Endothelial cell of umbilical vein (primary cell): ENCODE measurements around the gene NCEH1. TPM values are rescaled to one million over a fixed set of nuclear protein-coding genes. Genes with fewer than 3 reads are reported as not detected.

ENCODE experiments used
- BruUV-seq: library from RNA; stranded (reverse); fragments of 400-500 nt; replicated peaks from 2 replicates; lab custom pipeline; 2021; lab: Mats Ljungman, UMichigan
- CTCF ChIA-PET: fragments of 300-600, 350-600 bp; sonication (Branson Sonifier 250); formaldehyde crosslinking; loops from one replicate; lab custom pipeline; 2021; ENCODE audit warnings: antibody characterized with exemption, inconsistent platforms; lab: Charles Lee
- POLR2A ChIA-PET: fragments of 300-600, 350-600 bp; sonication (Branson Sonifier 250); formaldehyde crosslinking; loops from one replicate; lab custom pipeline; 2021; ENCODE audit warnings: antibody characterized with exemption, inconsistent platforms; lab: Charles Lee
- DNase-seq: peaks from one replicate; pipeline ENCODE4 v3.0.0-alpha.2; 2011; ENCODE audit warnings: low read depth, low spot score
- FAIRE-seq: peaks from 2 replicates; lab custom pipeline; 2011; peaks lifted over from hg19 to GRCh38; lab: Jason Lieb, UNC
- H2AFZ ChIP-seq: 2 replicates; pipeline ENCODE4 v1.6.0; 2012; ENCODE audit warnings: low read depth, low read length, control low read depth, inconsistent platforms
- H3K27ac ChIP-seq: 2 replicates; pipeline ENCODE4 v1.5.1; 2011; ENCODE audit warnings: low read depth, mild to moderate bottlenecking, control low read depth, low read length, moderate library complexity; ENCODE audit not compliant: insufficient read depth
- H3K27me3 ChIP-seq, 2 experiments: 2 replicates each; pipeline versions ENCODE4 v1.6.0 to v1.6.1; 2011; ENCODE audit warnings: low read length in 2 of 2, mixed read lengths in 1 of 2; ENCODE audit not compliant: control insufficient read depth in 2 of 2, insufficient read depth in 2 of 2
- H3K36me3 ChIP-seq, 2 experiments: 2 replicates in 1 of 2; 3 replicates in 1 of 2; pipeline ENCODE4 v1.5.1; 2011; ENCODE audit warnings: low read length in 2 of 2, mild to moderate bottlenecking in 1 of 2, moderate library complexity in 1 of 2; ENCODE audit not compliant: control insufficient read depth in 2 of 2, insufficient read depth in 2 of 2; ENCODE audit errors: extremely low read depth in 1 of 2
- H3K4me1 ChIP-seq: 3 replicates; pipeline ENCODE4 v1.5.1; 2011; ENCODE audit warnings: mild to moderate bottlenecking, low read length; ENCODE audit not compliant: control insufficient read depth, insufficient read depth; ENCODE audit errors: extremely low read depth
- H3K4me2 ChIP-seq: 2 replicates; pipeline ENCODE4 v1.6.1; 2011; ENCODE audit warnings: low read length, control low read depth, mixed read lengths; ENCODE audit not compliant: insufficient read depth
- H3K4me3 ChIP-seq, 3 experiments: fragments of 200-600 bp in 1 of 3; sonication (generic), shearing (Covaris generic) in 1 of 3; replicated peaks in 1 of 3; 2 replicates each; pipeline ENCODE4 v1.5.1; 2011 to 2016; ENCODE audit warnings: control low read depth in 3 of 3, low read length in 3 of 3, mild to moderate bottlenecking in 2 of 3, inconsistent platforms in 1 of 3, low read depth in 1 of 3, moderate library complexity in 1 of 3; ENCODE audit not compliant: insufficient read depth in 1 of 3
- H3K79me2 ChIP-seq: 2 replicates; pipeline ENCODE4 v1.6.0; 2012; ENCODE audit warnings: low read length, inconsistent platforms; ENCODE audit not compliant: control insufficient read depth, insufficient read depth
- H3K9ac ChIP-seq: replicated peaks from 2 replicates; pipeline ENCODE3; 2011; ENCODE audit warnings: low read length, control low read depth; ENCODE audit not compliant: insufficient read depth; ENCODE audit errors: extremely low read depth
- H3K9me1 ChIP-seq: replicated peaks from 3 replicates; pipeline ENCODE4 v1.6.0; 2011; ENCODE audit warnings: mild to moderate bottlenecking, low read length; ENCODE audit not compliant: control insufficient read depth, insufficient read depth; ENCODE audit errors: extremely low read depth
- H3K9me3 ChIP-seq: replicated peaks from 2 replicates; pipeline ENCODE4 v1.5.1; 2012; ENCODE audit warnings: low read length, inconsistent platforms; ENCODE audit not compliant: control insufficient read depth, insufficient read depth
- H4K20me1 ChIP-seq: replicated peaks from 2 replicates; pipeline ENCODE3; 2011; ENCODE audit warnings: mild to moderate bottlenecking, low read length; ENCODE audit not compliant: control insufficient read depth, insufficient read depth; ENCODE audit errors: extremely low read depth
- EZH2 ChIP-seq: IDR thresholded peaks from 2 replicates; pipeline ENCODE4 v1.6.1; 2012; ENCODE audit warnings: borderline replicate concordance, low read depth, mild to moderate bottlenecking, moderate library complexity, low read length, inconsistent platforms; ENCODE audit not compliant: severe bottlenecking
- FOS ChIP-seq: IDR thresholded peaks from 2 replicates; pipeline ENCODE4 v1.6.1; 2011; ENCODE audit warnings: mild to moderate bottlenecking, low read length, moderate library complexity, borderline replicate concordance; ENCODE audit not compliant: insufficient read depth
- GATA2 ChIP-seq: IDR thresholded peaks from 2 replicates; pipeline ENCODE4 v1.7.0; 2011; ENCODE audit warnings: low read depth, mild to moderate bottlenecking, moderate library complexity, mixed read lengths, low read length; ENCODE audit not compliant: insufficient read length, insufficient read depth
- JUN ChIP-seq: IDR thresholded peaks from 2 replicates; pipeline ENCODE4 v1.6.1; 2011; ENCODE audit warnings: borderline replicate concordance, low read depth; ENCODE audit not compliant: insufficient read length, insufficient read depth
- MYC ChIP-seq: IDR thresholded peaks from one replicate; pipeline ENCODE4 v1.6.1; 2011; ENCODE audit warnings: mild to moderate bottlenecking, low read depth, low read length
- POLR2A ChIP-seq: IDR thresholded peaks from 2 replicates; pipeline ENCODE4 v1.6.1; 2012; ENCODE audit warnings: low read depth, mild to moderate bottlenecking, control low read depth, low read length
- POLR2AphosphoS5 ChIP-seq: IDR thresholded peaks from 2 replicates; pipeline ENCODE4 v1.6.1; 2012; ENCODE audit warnings: low read depth, mild to moderate bottlenecking, control low read depth, low read length, moderate library complexity; ENCODE audit not compliant: insufficient read depth
- dilution Hi-C: fragments of 300-500 bp; cut with MboI; formaldehyde crosslinking; loops from one replicate; pipeline ENCODE4 v1.15.0; 2019; ENCODE audit warnings: low sequenced_read_pairs; ENCODE audit not compliant: extremely low pct_ligation_motif_present
- intact Hi-C: fragments of 100-400 bp; cut with micrococcal nuclease; formaldehyde crosslinking; loops from one replicate; pipeline ENCODE4 v1.10.0; 2022
- polyA plus RNA-seq, 4 experiments: library from polyadenylated mRNA; depleted of rRNA in 3 of 4; stranded (reverse) in 3 of 4; unstranded in 1 of 4; fragments of >200 nt; gene quantifications; 2 replicates each; pipeline versions ENCODE4 v1.2.1 to v1.2.3, GENCODE V29; 2011 to 2012; ENCODE audit warnings: missing spikeins in 1 of 4
- total RNA-seq: library from RNA; stranded (reverse); gene quantifications from 2 replicates; pipeline ENCODE4 v1.2.3, GENCODE V29; 2021
- TF ChIP-seq, protein P1 (sequence below): IDR thresholded peaks from 2 replicates; pipeline ENCODE4 v1.6.1; 2011; ENCODE audit not compliant: insufficient read depth, insufficient read length
- TF ChIP-seq, protein P2 (sequence below), 2 donors: IDR thresholded peaks; 1 replicate in 1 of 2; 2 replicates in 1 of 2; pipeline ENCODE4 v1.5.1; 2011; ENCODE audit warnings: low read length in 2 of 2, mild to moderate bottlenecking in 2 of 2, moderate library complexity in 2 of 2, control low read depth in 1 of 2, inconsistent platforms in 1 of 2, low read depth in 1 of 2; ENCODE audit not compliant: insufficient read depth in 1 of 2; ENCODE audit errors: extremely low read depth in 1 of 2

NCEH1 gene
- total and polyA plus RNA-seq, 2 donors (not counting 3 experiments of a cell fraction or from before 2014, with no cell fraction given), result 10.0 to 20.3 TPM

GRCh38 chr3:172688588-172688987, 22.3 kb downstream of the NCEH1 start:
- peaks cover 8% of the 10 kb centered on the region for H3K4me1 ChIP-seq
- TF ChIP-seq, protein P1, sequence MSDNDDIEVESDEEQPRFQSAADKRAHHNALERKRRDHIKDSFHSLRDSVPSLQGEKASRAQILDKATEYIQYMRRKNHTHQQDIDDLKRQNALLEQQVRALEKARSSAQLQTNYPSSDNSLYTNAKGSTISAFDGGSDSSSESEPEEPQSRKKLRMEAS, result no peak
- no peak for TF ChIP-seq POLR2A
- no peak for TF ChIP-seq EZH2
- TF ChIP-seq MYC, result no peak
- TF ChIP-seq, protein P2, sequence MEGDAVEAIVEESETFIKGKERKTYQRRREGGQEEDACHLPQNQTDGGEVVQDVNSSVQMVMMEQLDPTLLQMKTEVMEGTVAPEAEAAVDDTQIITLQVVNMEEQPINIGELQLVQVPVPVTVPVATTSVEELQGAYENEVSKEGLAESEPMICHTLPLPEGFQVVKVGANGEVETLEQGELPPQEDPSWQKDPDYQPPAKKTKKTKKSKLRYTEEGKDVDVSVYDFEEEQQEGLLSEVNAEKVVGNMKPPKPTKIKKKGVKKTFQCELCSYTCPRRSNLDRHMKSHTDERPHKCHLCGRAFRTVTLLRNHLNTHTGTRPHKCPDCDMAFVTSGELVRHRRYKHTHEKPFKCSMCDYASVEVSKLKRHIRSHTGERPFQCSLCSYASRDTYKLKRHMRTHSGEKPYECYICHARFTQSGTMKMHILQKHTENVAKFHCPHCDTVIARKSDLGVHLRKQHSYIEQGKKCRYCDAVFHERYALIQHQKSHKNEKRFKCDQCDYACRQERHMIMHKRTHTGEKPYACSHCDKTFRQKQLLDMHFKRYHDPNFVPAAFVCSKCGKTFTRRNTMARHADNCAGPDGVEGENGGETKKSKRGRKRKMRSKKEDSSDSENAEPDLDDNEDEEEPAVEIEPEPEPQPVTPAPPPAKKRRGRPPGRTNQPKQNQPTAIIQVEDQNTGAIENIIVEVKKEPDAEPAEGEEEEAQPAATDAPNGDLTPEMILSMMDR (IDR thresholded peaks at IDR 0.05; ENCODE audit: extremely low read depth in 1 of 2, insufficient read depth in 1 of 2, low read depth in 1 of 2, low read length in 2 of 2), result no peak
- TF ChIP-seq GATA2, result no peak
- TF ChIP-seq POLR2AphosphoS5, result no peak
- no peak for TF ChIP-seq FOS
- TF ChIP-seq JUN, result no peak
- dilution Hi-C loops, result no loop called here
- no peaks in the 10 kb centered on the region for H3K9me1 ChIP-seq
- no peak overlapping the region for H3K27ac ChIP-seq
- CTCF ChIA-PET, result interaction anchor here (0.9 to 3.9 kb wide), 3 partner anchors 12 to 62 kb away, joined by 5 to 15 read pairs (median 5); partner anchors contain the start of gene ECT2
- H3K27me3 ChIP-seq, result no peaks in the 10 kb centered on the region
- BruUV-seq, result no TSS peak
- H3K36me3 ChIP-seq, result no peaks in the 10 kb centered on the region
- no peak for FAIRE-seq
- no peaks in the 10 kb centered on the region for H4K20me1 ChIP-seq
- POLR2A ChIA-PET, result no interaction called here
- H3K79me2 ChIP-seq, result peaks cover 44% of the 10 kb centered on the region
- no peak overlapping the region for H2AFZ ChIP-seq
- DNase-seq, result no peak
- no peaks in the 10 kb centered on the region for H3K9me3 ChIP-seq
- no peak overlapping the region for H3K4me2 ChIP-seq
- intact Hi-C loops, result no loop called here
- no peak overlapping the region for H3K4me3 ChIP-seq
- no peak overlapping the region for H3K9ac ChIP-seq
